HepG2 (cell line): Measurements from ENCODE around the gene TMEM108. TPM values are rescaled to one million over a fixed set of nuclear protein-coding genes. Genes with fewer than 3 reads are reported as not detected.

ENCODE experiments used
- ATAC-seq: fragments of 200-7000 bp; cut with Tn5 transposase; 3 replicates; pipeline ENCODE4 v1.9.1; 2020; ENCODE audit warnings: mild to moderate bottlenecking, moderate library complexity
- BruUV-seq: library from RNA; stranded (reverse); fragments of 400-500 nt; replicated peaks from 2 replicates; lab custom pipeline; 2021; lab: Mats Ljungman, UMichigan
- CTCF ChIA-PET: fragments of 300-600 bp; formaldehyde crosslinking; extraction: SDS; loops from one replicate; lab custom pipeline; 2021; ENCODE audit warnings: low total read pairs, inconsistent platforms, low intra/inter-chr PET ratio; lab: Yijun Ruan, JAX
- POLR2A ChIA-PET: fragments of 350-600 bp; sonication (Branson Sonifier 250); formaldehyde crosslinking; loops from one replicate; lab custom pipeline; 2020; ENCODE audit warnings: antibody characterized with exemption, inconsistent platforms; lab: Yijun Ruan, JAX
- DNase-seq: peaks from one replicate; pipeline ENCODE4 v3.0.0-alpha.2; 2015; ENCODE audit warnings: low spot score
- FAIRE-seq: peaks from 3 replicates; lab custom pipeline; 2011; peaks lifted over from hg19 to GRCh38; lab: Jason Lieb, UNC
- H2AFZ ChIP-seq: one replicate; pipeline ENCODE4 v1.6.1; 2011; ENCODE audit warnings: low read length, inconsistent platforms
- H3K27ac ChIP-seq: fragments of 300-600 bp; 3 replicates; pipeline ENCODE4 v1.8.0; 2011; ENCODE audit warnings: mixed run types, mild to moderate bottlenecking, mixed read lengths, low read length, inconsistent platforms; ENCODE audit not compliant: insufficient read depth; ENCODE audit errors: extremely low read length
- H3K27me3 ChIP-seq, 2 experiments: fragments of 200-600 bp in 1 of 2; 2 replicates in 1 of 2; 3 replicates in 1 of 2; pipeline versions ENCODE4 v1.6.0 to v1.8.0; 2011; ENCODE audit warnings: low read length in 2 of 2, mild to moderate bottlenecking in 2 of 2, moderate library complexity in 2 of 2, inconsistent platforms in 1 of 2; ENCODE audit not compliant: insufficient read depth in 2 of 2, control insufficient read depth in 1 of 2
- H3K36me3 ChIP-seq, 2 experiments: fragments of 200-600 bp in 1 of 2; replicated peaks in 1 of 2; 2 replicates in 1 of 2; 3 replicates in 1 of 2; pipeline versions ENCODE4 v1.5.1 to v1.8.0; 2011; ENCODE audit warnings: low read length in 2 of 2, inconsistent platforms in 1 of 2; ENCODE audit not compliant: insufficient read depth in 2 of 2, control insufficient read depth in 1 of 2
- H3K4me1 ChIP-seq: 2 replicates; pipeline ENCODE4 v1.5.1; 2012; ENCODE audit warnings: low read length, inconsistent platforms; ENCODE audit not compliant: insufficient read depth
- H3K4me2 ChIP-seq: 2 replicates; pipeline ENCODE4 v1.6.0; 2011; ENCODE audit warnings: low read depth, low read length, inconsistent platforms
- H3K4me3 ChIP-seq, 3 experiments: fragments of 200-600 bp in 1 of 3; sonication (generic), shearing (Covaris generic) in 1 of 3; replicated peaks in 1 of 3; 2 replicates each; pipeline ENCODE4 v1.5.1; 2011 to 2016; ENCODE audit warnings: low read length in 3 of 3, inconsistent platforms in 2 of 3, low read depth in 2 of 3, mild to moderate bottlenecking in 2 of 3, control low read depth in 1 of 3, mixed read lengths in 1 of 3; ENCODE audit not compliant: insufficient read depth in 1 of 3
- H3K79me2 ChIP-seq: one replicate; pipeline ENCODE4 v1.6.1; 2011; ENCODE audit warnings: low read length, inconsistent platforms; ENCODE audit not compliant: insufficient read depth
- H3K9ac ChIP-seq: 2 replicates; pipeline ENCODE4 v1.6.0; 2011; ENCODE audit warnings: mild to moderate bottlenecking, low read depth, low read length, inconsistent platforms; ENCODE audit not compliant: insufficient read depth
- H3K9me3 ChIP-seq: 2 replicates; pipeline ENCODE4 v1.5.1; 2012; ENCODE audit warnings: mild to moderate bottlenecking, low read length
- H4K20me1 ChIP-seq: 2 replicates; pipeline ENCODE4 v1.6.0; 2011; ENCODE audit warnings: inconsistent platforms, mild to moderate bottlenecking, low read length, moderate library complexity; ENCODE audit not compliant: insufficient read depth
- ARHGAP35 ChIP-seq: sonication (generic); formaldehyde crosslinking; IDR thresholded peaks from 2 replicates; pipeline ENCODE4 v1.9.0; 2022; ENCODE audit warnings: mild to moderate bottlenecking, inconsistent platforms, moderate library complexity, missing genetic modification reagents, borderline replicate concordance
- ATM ChIP-seq: fragments of 450-650 bp; IDR thresholded peaks from 2 replicates; pipeline ENCODE4 v1.7.1; 2017; ENCODE audit warnings: mild to moderate bottlenecking, borderline replicate concordance
- FLYWCH1 ChIP-seq: sonication (generic); formaldehyde crosslinking; IDR thresholded peaks from 2 replicates; pipeline ENCODE4 v1.8.1; 2023; ENCODE audit warnings: mild to moderate bottlenecking, missing genetic modification reagents
- HOXD1 ChIP-seq: sonication (generic); formaldehyde crosslinking; IDR thresholded peaks from 2 replicates; pipeline ENCODE4 v1.5.0; 2020; ENCODE audit warnings: missing genetic modification reagents
- NKX3-1 ChIP-seq: sonication (generic); formaldehyde crosslinking; IDR thresholded peaks from 2 replicates; pipeline ENCODE4 v1.5.0; 2020; ENCODE audit warnings: missing genetic modification reagents
- RELA ChIP-seq: sonication (generic); formaldehyde crosslinking; IDR thresholded peaks from 2 replicates; pipeline ENCODE4 v1.4.0; 2020; ENCODE audit warnings: missing genetic modification reagents
- SNAI1 ChIP-seq: sonication (generic); formaldehyde crosslinking; IDR thresholded peaks from 2 replicates; pipeline ENCODE4 v1.5.0; 2020; ENCODE audit warnings: mild to moderate bottlenecking, missing genetic modification reagents, borderline replicate concordance
- TOPORS ChIP-seq: sonication (generic); formaldehyde crosslinking; IDR thresholded peaks from 2 replicates; pipeline ENCODE4 v1.8.0; 2023; ENCODE audit warnings: mild to moderate bottlenecking, missing genetic modification reagents
- ZBTB10 ChIP-seq: sonication (generic); formaldehyde crosslinking; IDR thresholded peaks from 2 replicates; pipeline ENCODE4 v1.4.0; 2020; ENCODE audit warnings: missing genetic modification reagents, borderline replicate concordance
- ZBTB39 ChIP-seq: sonication (generic); formaldehyde crosslinking; IDR thresholded peaks from 2 replicates; pipeline ENCODE4 v1.5.0; 2020; ENCODE audit warnings: missing genetic modification reagents
- ZNF367 ChIP-seq: sonication (generic); formaldehyde crosslinking; IDR thresholded peaks from 2 replicates; pipeline ENCODE4 v1.4.0; 2020; ENCODE audit warnings: missing genetic modification reagents, borderline replicate concordance
- ZNF547 ChIP-seq: sonication (generic); formaldehyde crosslinking; IDR thresholded peaks from 2 replicates; pipeline ENCODE4 v1.5.1; 2020; ENCODE audit warnings: mild to moderate bottlenecking, missing genetic modification reagents
- ZNF777 ChIP-seq: sonication (generic); formaldehyde crosslinking; IDR thresholded peaks from 2 replicates; pipeline ENCODE4 v1.4.0; 2020; ENCODE audit warnings: missing genetic modification reagents
- ZNF879 ChIP-seq: sonication (generic); formaldehyde crosslinking; IDR thresholded peaks from 2 replicates; pipeline ENCODE4 v1.8.1; 2023; ENCODE audit warnings: missing genetic modification reagents
- WGBS: methylation state at CpG from one replicate; pipeline ENCODE4 v1.1.6; 2017; ENCODE audit warnings: low lambda C conversion rate; 5-methylcytosine and 5-hydroxymethylcytosine counted together
- in situ Hi-C: cut with HindIII; loops from 2 replicates; pipeline ENCODE4 v1.10.0; 2017; ENCODE audit warnings: low pct_unique_long_range_greater_than_20kb; ENCODE audit not compliant: extremely low pct_ligation_motif_present
- intact Hi-C: fragments of 100-400 bp; cut with micrococcal nuclease; formaldehyde crosslinking; loops from one replicate; pipeline ENCODE4 v1.10.0; 2022; ENCODE audit not compliant: unreplicated experiment
- polyA plus RNA-seq, 8 experiments: library from polyadenylated mRNA; depleted of rRNA in 3 of 8; stranded (reverse) in 7 of 8; unstranded in 1 of 8; fragments of >200 nt; fragmentation: Illumina TruSeq in 4 of 8; extraction: Trizol in 4 of 8; gene quantifications; 2 replicates each; pipeline versions ENCODE4 v1.2.1 to v1.2.3, GENCODE V29; 2011 to 2016; ENCODE audit warnings: low read depth in 4 of 8, missing spikeins in 1 of 8, mixed read lengths in 1 of 8; ENCODE audit not compliant: insufficient read depth in 1 of 8
- total RNA-seq, 5 experiments: library from RNA; depleted of rRNA; stranded (reverse); fragments of >200 nt; fragmentation: Illumina TruSeq; extraction: Trizol; gene quantifications; 2 replicates each; pipeline ENCODE4 v1.2.3, GENCODE V29; 2016; ENCODE audit warnings: low read depth in 1 of 5

TMEM108 gene
- total and polyA plus RNA-seq, 2 of the 13 experiments (the other 11 are each of a cell fraction or from before 2014, with no cell fraction given): not detected

- H2AFZ ChIP-seq: no peak overlapping the region
- ChIA-PET CTCF (no interaction called here), POLR2A (no interaction called here)
- no peak overlapping the region for H3K27ac ChIP-seq
- no peak overlapping the region for H3K4me2 ChIP-seq
- TF ChIP-seq ZBTB10 (CRISPR knock-in tag): no peak
- H3K9me3 ChIP-seq: no peaks in the 10 kb centered on the region
- H3K79me2 ChIP-seq: no peaks in the 10 kb centered on the region
- H3K36me3 ChIP-seq: no peaks in the 10 kb centered on the region
- FAIRE-seq: no peak
- no peak overlapping the region for H3K4me3 ChIP-seq
- in situ Hi-C loops (no loop called here), intact Hi-C loops (no loop called here)
- H3K27me3 ChIP-seq: no peaks in the 10 kb centered on the region
- H3K9ac ChIP-seq: no peak overlapping the region
- H3K4me1 ChIP-seq: no peaks in the 10 kb centered on the region
- H4K20me1 ChIP-seq: no peaks in the 10 kb centered on the region
- WGBS: 0% methylated on average over 1 of the region's 1 CpG
- no TSS peak for BruUV-seq
- ATAC-seq: no peak
- DNase-seq: no peak
These were observed 77.0 kb downstream of the TMEM108 start for GRCh38 chr3:133115176-133115575.

GRCh38 chr3:133117342-133117741, 79.2 kb downstream of the TMEM108 start:
- POLR2A ChIA-PET: no interaction called here
- Histone ChIP-seq H3K4me1 (no peaks in the 10 kb centered on the region), H3K79me2 (no peaks in the 10 kb centered on the region), H3K4me2 (no peak overlapping the region), H3K9me3 (no peaks in the 10 kb centered on the region), H3K36me3 (no peaks in the 10 kb centered on the region), H2AFZ (no peak overlapping the region), H4K20me1 (no peaks in the 10 kb centered on the region), H3K27me3 (no peaks in the 10 kb centered on the region), H3K27ac (no peak overlapping the region), H3K4me3 (no peak overlapping the region), H3K9ac (no peak overlapping the region)
- no peak for TF ChIP-seq NKX3-1 (CRISPR knock-in tag)
- TF ChIP-seq ZNF879 (CRISPR knock-in tag): no peak
- TF ChIP-seq ARHGAP35 (CRISPR knock-in tag): no peak
- TF ChIP-seq HOXD1 (CRISPR knock-in tag): no peak
- no peak for TF ChIP-seq ZNF367
- TF ChIP-seq SNAI1: no peak
- no peak for TF ChIP-seq ZNF547 (CRISPR knock-in tag)
- TF ChIP-seq ATM: no peak
- TF ChIP-seq ZBTB39 (CRISPR knock-in tag): no peak
- TF ChIP-seq FLYWCH1 (CRISPR knock-in tag): no peak
- no peak for TF ChIP-seq RELA (CRISPR knock-in tag)
- TF ChIP-seq ZNF777: no peak
- TF ChIP-seq TOPORS (CRISPR knock-in tag): no peak
- in situ Hi-C loops (no loop called here), intact Hi-C loops (no loop called here)
- FAIRE-seq: no peak
- BruUV-seq: no TSS peak
- CTCF ChIA-PET: no interaction called here
- ATAC-seq: no peak
- no peak for DNase-seq
